ENCODE data around the gene KRTAP10-2.

Gene KRTAP10-2

GRCh38 chr21:44589586-44590305, 38.4 kb upstream of the KRTAP10-2 start:
- no peaks in the 10 kb centered on the region for H3K4me1 ChIP-seq (ENCODE audit: low read depth, poor library complexity, severe bottlenecking)
- no peak overlapping the region for H3K4me2 ChIP-seq
- H3K36me3 ChIP-seq (ENCODE audit: insufficient read depth), result no peaks in the 10 kb centered on the region
- H3K79me2 ChIP-seq (ENCODE audit: insufficient read depth, low read depth), result no peaks in the 10 kb centered on the region
- no peak overlapping the region for H2AFZ ChIP-seq (ENCODE audit: low read depth)
- H3K27me3 ChIP-seq (ENCODE audit: insufficient read depth, low read depth), result peaks cover 36% of the 10 kb centered on the region; the same call in 1 of the 2 replicates
- H3K4me3 ChIP-seq (IDR thresholded peaks at IDR 0.05; ENCODE audit: insufficient read depth, low read depth, low read length), result no peak overlapping the region
- H4K20me1 ChIP-seq (ENCODE audit: insufficient read depth), result no peaks in the 10 kb centered on the region
- H3K27ac ChIP-seq, result no peak overlapping the region
- H3K9ac ChIP-seq, result no peak overlapping the region
- TF ChIP-seq CTCF (conservative IDR thresholded peaks at IDR 0.05; ENCODE audit: low read depth, low read length), result no peak

DNA sequence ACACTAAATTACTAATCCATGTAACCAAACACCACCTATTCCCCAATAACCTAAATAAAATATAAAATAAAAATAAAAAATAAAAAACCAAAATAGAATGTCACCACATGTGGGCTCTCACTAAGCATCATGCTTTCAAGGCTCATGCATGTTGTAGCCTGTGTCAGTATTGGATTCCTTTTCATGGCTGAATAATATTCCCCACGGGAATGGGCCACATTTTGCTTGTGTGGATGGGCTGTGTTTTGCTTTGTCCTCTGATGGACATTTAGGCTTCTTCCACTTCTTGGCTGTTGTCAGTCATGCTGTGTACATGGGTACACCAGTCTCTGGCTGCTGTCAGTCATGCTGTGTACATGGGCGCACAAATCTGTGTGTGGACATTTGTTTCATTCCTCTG, 37.8 kb upstream of the KRTAP10-2 start:
- H3K36me3 ChIP-seq (ENCODE audit: insufficient read depth), result no peaks in the 10 kb centered on the region
- no peaks in the 10 kb centered on the region for H4K20me1 ChIP-seq (ENCODE audit: insufficient read depth)
- H3K27ac ChIP-seq, result no peak overlapping the region
- no peaks in the 10 kb centered on the region for H3K4me1 ChIP-seq (ENCODE audit: low read depth, poor library complexity, severe bottlenecking)
- H3K79me2 ChIP-seq (ENCODE audit: insufficient read depth, low read depth), result no peaks in the 10 kb centered on the region
- H3K27me3 ChIP-seq (ENCODE audit: insufficient read depth, low read depth), result peaks cover 30% of the 10 kb centered on the region; the same call in 1 of the 2 replicates
- TF ChIP-seq CTCF (conservative IDR thresholded peaks at IDR 0.05; ENCODE audit: low read depth, low read length), result no peak
- no peak overlapping the region for H3K9ac ChIP-seq
- H3K4me3 ChIP-seq (IDR thresholded peaks at IDR 0.05; ENCODE audit: insufficient read depth, low read depth, low read length), result no peak overlapping the region
- no peak overlapping the region for H2AFZ ChIP-seq (ENCODE audit: low read depth)
- no peak overlapping the region for H3K4me2 ChIP-seq

DNA sequence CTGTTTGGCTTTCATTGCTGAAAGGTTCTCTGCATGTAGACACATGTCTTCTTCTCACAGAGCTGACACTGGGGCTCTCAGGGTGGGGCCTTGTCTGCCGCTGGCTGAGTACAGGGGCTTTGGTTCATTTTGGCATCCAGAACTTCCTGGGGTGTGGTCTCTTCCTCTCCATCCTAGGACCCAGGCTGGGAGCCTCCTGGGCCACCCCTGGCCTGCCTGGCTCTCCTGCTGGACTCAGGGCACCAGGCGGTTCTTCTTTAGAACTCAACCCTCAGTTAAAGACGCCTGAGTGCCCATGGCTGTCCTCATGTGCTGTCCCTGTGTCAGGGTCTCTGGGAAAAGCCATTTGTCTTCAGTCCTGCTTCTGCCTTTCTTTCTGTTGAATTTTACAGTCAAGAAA, 34.6 kb upstream of the KRTAP10-2 start:
- H3K4me2 ChIP-seq, result no peak overlapping the region
- no peak overlapping the region for H3K27ac ChIP-seq
- no peak for TF ChIP-seq CTCF (conservative IDR thresholded peaks at IDR 0.05; ENCODE audit: low read depth, low read length)
- H3K4me1 ChIP-seq (ENCODE audit: low read depth, poor library complexity, severe bottlenecking), result no peaks in the 10 kb centered on the region
- H3K9ac ChIP-seq, result no peak overlapping the region
- no peaks in the 10 kb centered on the region for H3K36me3 ChIP-seq (ENCODE audit: insufficient read depth)
- H3K79me2 ChIP-seq (ENCODE audit: insufficient read depth, low read depth), result no peaks in the 10 kb centered on the region
- H2AFZ ChIP-seq (ENCODE audit: low read depth), result no peak overlapping the region
- H3K27me3 ChIP-seq (ENCODE audit: insufficient read depth, low read depth), result peaks cover 37% of the 10 kb centered on the region; the same call in 1 of the 2 replicates
- H4K20me1 ChIP-seq (ENCODE audit: insufficient read depth), result no peaks in the 10 kb centered on the region
- H3K4me3 ChIP-seq (IDR thresholded peaks at IDR 0.05; ENCODE audit: insufficient read depth, low read depth, low read length), result no peak overlapping the region

GRCh38 chr21:44583800-44584147, 32.5 kb upstream of the KRTAP10-2 start:
- Histone ChIP-seq H3K4me3 (IDR thresholded peaks at IDR 0.05; ENCODE audit: insufficient read depth, low read depth, low read length) (no peak overlapping the region), H3K27ac (no peak overlapping the region), H3K79me2 (ENCODE audit: insufficient read depth, low read depth) (no peaks in the 10 kb centered on the region), H2AFZ (ENCODE audit: low read depth) (no peak overlapping the region), H3K4me2 (no peak overlapping the region), H3K4me1 (ENCODE audit: low read depth, poor library complexity, severe bottlenecking) (no peaks in the 10 kb centered on the region), H4K20me1 (ENCODE audit: insufficient read depth) (no peaks in the 10 kb centered on the region), H3K9ac (no peak overlapping the region), H3K36me3 (ENCODE audit: insufficient read depth) (no peaks in the 10 kb centered on the region), H3K27me3 (ENCODE audit: insufficient read depth, low read depth) (peaks cover 36% of the 10 kb centered on the region; the same call in 1 of the 2 replicates)
- no peak for TF ChIP-seq CTCF (conservative IDR thresholded peaks at IDR 0.05; ENCODE audit: low read depth, low read length)
